Stimulated activated CD4-positive, alpha-beta T cell treated with anti-CD3 and anti-CD28 coated beads, Interleukin-15, amount 100 ng/mL, for 24 hours (primary cell): ENCODE measurements around the gene NR5A2.

Experiments
- DNase-seq: peaks from one replicate; pipeline ENCODE4 v3.0.0-alpha.2; 2020

The NR5A2 gene

DNA sequence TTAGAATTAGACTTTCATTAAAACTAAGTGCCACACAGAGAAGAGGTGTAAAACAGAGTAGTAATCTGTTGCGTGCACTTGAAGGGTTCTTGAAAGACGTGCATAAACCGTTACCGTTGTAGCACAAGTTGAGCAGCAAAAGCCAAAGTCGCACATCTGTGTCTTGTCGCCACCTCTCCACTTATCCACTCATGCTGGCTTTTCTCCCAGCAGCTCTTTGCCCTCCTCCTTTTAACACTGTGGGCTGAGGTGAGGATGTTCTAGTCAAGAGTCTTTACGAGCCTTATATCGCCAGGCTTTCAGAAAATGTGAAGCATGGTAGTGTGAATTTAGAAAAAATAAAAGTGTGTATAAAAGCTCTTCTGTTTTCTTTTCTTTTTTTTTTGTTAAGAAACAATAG lies 48.0 kb downstream of the NR5A2 start:
- no peak for DNase-seq

DNA sequence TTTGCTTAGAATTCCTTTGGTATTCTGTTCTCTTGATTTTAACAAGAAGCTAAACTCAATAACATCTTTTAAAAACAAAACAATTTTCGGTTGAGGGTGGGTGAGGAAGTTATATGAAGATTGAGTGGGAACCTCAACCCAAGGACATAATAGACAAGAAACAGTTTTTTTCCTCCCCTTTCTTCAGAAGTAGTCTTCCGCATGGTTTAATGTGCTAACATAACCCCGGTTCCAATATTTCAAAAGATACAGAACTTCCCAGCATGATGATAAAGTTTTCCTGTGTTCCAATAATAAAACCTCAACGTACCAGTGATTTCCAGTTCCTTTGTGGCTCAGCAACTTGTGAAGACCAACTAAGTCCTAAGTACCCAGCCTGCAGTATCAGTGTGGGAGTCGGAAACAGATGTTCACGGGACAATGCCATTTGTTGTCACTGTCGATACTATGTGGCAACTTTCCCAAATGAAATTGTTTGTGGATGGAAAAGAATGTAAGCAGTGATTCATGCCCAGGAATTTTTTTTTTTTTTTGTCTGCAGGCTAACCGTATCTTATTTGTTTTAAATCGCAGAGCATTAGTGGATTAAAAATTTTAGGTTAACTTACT lies 48.5 kb downstream of the NR5A2 start:
- DNase-seq = no peak

DNA sequence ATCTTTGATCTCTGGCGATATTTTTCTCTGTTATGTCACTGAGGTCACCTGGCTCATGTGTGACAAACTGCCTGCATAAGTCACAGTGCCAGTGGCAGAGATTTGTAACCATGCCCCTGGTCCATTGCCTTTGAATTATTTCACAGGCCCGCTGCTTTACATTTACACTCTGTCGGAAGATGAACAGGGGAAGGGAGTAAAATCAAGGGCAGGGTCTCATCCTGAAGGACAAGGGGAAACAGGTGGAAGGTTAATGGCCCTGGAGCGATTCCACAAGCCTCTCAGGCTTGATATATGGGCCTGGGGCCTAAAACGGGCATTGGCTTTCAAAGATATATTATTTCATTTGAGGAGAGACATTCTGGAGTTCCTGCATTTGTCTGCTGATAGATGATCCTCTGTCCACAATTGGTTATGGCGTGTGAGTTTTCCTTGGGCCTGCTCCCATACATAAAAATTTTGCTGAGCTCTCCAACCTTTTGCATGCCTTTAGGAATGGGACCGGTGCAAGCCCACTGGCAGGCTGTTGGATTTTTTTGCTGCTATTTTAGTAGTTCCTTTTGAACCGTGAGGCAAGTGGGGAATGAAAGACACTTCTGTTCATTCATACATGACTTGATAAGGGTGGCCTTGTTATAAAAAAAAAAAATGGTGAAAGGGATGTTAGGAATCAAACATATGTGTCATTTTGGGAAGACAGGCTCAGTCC lies 51.9 kb downstream of the NR5A2 start:
- DNase-seq = no peak

GRCh38 chr1:200081151-200081968 lies 53.9 kb downstream of the NR5A2 start:
- DNase-seq = no peak

DNA sequence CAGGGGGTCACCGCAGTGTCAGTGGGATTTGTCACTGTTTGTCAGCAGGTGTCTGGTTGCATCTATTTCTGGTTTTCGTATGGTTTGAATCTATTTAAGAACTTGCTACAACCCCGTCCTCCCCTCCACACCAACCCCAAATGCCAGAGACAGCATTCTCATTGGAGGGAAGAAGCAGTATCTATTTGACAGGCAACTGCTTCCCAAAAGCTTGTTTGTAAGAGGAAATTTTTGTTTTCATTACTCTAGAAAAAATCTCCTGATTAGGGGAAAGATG lies 54.4 kb downstream of the NR5A2 start:
- DNase-seq = no peak

GRCh38 chr1:200082329-200082728 lies 54.8 kb downstream of the NR5A2 start:
- DNase-seq = no peak

GRCh38 chr1:200090252-200091159 lies 63.0 kb downstream of the NR5A2 start:
- DNase-seq = no peak

DNA sequence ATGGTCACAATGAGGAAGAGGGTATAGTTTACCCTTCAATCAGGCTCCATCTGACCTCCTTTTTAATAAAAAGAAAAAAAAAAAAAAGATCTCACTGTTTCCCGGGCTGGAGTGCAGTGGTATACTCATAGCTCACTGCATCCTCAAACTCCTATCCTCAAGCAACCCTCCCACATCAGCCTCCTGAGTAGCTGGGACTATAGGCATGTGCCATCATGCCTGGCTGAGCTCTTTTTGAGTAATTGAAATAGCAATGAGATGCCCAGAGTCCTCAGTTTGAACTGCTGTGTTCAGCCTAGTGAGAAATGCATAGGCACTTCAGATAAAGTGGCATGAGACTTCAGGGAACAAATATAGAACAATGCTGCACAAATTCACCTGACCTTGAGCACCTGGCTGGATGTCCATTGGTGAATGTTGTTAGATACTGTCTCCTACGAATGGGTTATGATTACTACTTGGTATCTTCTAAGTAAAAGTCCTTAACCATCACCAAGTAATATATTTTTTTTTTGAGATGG lies 67.6 kb downstream of the NR5A2 start:
- no peak for DNase-seq

GRCh38 chr1:200096774-200097173 lies 69.3 kb downstream of the NR5A2 start:
- DNase-seq = no peak

DNA sequence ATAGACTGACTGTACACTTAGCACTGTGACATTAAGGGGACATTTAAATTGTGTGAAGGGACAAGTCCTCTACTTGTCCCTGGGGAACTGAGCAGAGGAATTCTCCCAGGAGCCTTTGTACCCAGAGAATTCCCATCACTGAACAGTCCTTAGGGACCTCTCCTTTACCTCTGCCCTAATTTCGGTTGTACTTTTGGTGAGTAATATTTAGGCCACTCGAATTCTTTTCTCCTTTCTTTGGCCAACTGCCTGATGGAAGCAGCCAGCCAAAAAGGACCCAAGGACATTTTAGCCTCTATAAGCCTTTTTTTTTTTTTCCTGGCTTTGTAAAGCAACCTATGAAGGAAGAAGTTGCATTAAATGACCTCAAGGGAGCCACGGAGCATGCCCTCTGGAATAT lies 71.5 kb downstream of the NR5A2 start:
- no peak for DNase-seq

GRCh38 chr1:200103966-200104583 lies 76.6 kb downstream of the NR5A2 start:
- DNase-seq = no peak

DNA sequence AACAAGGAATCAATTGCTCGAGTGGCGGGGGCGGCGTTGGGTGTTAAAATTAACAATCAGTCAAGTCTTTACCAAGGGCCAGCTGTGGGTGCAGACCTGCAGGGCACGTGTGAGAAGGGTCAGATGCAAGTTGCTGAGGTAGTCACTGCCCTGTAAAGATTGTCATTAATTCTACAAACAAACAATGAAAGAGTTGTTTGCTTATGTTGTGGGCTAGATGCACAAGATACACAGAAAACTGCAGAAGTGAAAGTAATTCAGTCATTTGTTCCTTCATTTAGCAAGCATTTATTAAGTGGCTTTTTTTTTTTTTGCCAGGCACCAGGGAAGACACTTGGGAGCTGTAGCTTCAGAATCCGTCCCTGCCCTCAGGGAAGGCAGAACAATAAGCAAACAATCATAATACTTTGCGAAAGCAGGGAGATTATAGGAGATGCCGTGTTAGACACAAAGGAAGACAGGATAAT lies 79.5 kb downstream of the NR5A2 start:
- no peak for DNase-seq

DNA sequence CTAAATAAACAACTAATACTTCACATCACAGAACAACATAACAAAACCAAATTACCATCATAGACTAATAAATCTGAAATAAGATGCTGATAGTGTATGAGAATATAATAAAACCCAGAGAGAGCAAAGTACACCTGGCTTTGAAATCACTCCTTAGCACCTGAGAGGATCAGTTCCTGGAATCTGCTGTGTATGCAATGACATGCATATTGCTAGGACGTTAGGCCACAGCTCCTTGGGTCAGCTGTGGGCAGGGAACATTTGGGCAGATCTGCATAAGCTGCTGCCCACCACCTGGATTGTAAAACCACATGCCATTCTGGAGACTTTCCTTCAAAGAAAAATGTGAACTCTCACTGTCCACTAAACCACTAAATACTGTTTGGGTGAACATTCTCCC lies 81.1 kb downstream of the NR5A2 start:
- no peak for DNase-seq

DNA sequence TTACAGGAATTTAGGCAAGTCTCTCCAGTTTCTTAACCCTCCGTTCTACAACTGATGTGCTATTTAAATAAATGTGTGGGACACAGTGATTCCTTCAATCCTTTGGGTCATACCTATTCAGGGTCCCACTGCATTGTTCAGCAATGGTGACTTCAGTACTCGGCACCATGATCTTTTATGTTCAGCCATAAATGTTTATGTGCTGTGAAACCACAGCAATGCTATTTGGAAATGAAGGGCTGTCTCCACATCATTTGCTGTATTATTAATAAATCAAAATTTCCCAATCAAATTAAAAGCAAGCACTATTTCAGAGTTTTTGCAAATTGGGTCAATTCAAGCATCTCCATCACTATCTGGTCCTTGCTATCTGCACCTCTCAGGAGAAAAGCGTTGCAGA lies 84.8 kb downstream of the NR5A2 start:
- no peak for DNase-seq

- no peak for DNase-seq
Measured at GRCh38 chr1:200115532-200115931, 88.0 kb downstream of the NR5A2 start.

GRCh38 chr1:200116324-200116723 lies 88.8 kb downstream of the NR5A2 start:
- no peak for DNase-seq

DNA sequence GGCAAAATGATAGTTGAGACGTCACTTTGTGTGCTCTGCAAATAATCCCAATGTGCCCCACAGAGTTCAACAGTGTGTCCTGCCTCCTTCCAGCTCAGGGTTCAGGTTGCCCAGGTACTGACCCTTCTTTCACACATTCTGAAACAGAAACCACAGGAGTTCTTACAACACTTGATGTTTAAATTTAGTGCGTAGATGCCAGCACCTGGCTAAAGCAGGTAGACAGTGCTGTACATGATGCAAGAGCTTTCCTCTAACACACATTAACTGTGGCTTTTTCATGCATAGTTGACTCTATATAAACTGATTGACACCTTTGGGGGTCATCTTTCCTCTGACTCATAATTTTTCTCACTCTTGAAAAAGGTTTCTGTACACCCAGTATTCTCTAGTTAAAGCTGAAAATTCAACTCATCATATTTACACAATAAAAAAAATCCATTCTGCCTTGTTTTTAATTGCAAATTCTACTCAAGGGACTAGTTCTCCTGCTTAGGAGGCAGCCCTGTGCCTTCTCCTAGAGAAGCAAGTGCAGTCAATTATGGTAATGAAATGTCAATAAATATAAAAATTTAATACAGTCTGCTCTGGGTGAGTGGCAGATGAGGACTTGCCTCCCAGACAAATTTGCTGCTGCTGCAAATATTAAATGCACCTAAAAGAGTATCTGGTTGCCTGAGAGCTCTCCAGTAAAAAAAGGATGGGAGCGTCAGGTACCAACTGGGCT lies 91.4 kb downstream of the NR5A2 start:
- no peak for DNase-seq

- no peak for DNase-seq
Measured at GRCh38 chr1:200121421-200121820, 93.9 kb downstream of the NR5A2 start.

DNA sequence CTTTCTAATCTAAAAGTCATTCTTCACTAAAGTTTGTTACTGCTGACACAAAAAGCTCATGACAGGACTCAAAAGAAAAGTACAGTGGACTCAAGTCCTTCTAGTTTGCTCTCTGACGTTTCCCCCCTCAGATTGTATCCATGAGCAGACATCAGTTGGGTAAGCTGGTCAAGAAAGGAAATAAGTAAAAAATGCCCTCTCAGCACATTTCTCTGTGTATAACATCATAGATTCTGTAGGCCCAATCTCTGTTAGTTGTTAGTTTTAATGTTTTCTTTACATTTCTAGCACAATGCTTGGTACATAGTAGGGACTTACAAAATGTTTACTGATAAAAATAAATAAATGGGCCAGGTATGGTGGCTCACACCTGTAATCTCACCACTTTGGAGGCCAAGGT lies 96.8 kb downstream of the NR5A2 start:
- no peak for DNase-seq

GRCh38 chr1:200128081-200128480 lies 100.6 kb downstream of the NR5A2 start:
- no peak for DNase-seq
